Stimulated activated CD4-positive, alpha-beta T cell treated with anti-CD3 and anti-CD28 coated beads, Interleukin-2, amount 100 ng/mL, for 48 hours (primary cell): ENCODE data around the gene BMX.

Experiments used
- DNase-seq, 2 donors: peaks; one replicate each; pipeline ENCODE4 v3.0.0-alpha.2; 2020

BMX gene

DNA sequence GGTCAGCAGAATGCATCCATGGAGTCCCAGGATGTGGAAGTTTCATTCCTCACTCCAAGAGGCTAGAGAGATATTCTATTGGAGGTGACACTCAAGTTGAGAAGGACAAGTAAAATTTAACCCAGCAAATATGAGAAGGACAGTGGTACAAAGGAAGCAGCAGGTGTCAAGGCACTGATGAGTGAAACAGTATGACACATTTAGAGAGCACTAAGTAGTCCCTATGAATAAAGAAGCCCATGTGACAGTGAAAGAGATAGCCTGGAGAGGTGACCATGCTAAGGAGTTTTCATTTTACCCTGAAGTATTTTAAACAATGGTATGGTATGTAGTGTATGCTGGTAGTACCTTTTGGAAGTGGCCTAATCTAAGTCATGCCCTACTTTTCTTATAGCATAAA, 9.2 kb downstream of the BMX start:
- DNase-seq = no peak

DNA sequence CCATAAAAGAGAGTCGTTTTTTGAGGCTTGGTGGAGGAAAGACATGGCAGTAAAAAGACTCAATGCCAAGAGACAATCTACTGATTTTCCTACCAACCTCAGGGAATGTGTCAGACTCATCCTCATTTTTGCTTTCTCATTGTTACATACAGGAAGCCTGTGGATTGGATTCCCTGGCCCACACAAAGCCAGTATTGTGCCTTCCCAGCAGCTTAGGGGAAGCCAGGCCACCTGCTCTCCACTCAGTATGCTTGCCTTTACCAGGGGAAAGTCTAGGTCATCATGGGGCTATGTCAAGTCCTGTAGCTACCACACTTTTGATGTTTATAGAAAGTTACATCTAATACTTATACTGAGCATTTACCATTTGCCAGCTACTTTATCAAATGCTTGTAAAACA, 11.0 kb downstream of the BMX start:
- DNase-seq = no peak

DNA sequence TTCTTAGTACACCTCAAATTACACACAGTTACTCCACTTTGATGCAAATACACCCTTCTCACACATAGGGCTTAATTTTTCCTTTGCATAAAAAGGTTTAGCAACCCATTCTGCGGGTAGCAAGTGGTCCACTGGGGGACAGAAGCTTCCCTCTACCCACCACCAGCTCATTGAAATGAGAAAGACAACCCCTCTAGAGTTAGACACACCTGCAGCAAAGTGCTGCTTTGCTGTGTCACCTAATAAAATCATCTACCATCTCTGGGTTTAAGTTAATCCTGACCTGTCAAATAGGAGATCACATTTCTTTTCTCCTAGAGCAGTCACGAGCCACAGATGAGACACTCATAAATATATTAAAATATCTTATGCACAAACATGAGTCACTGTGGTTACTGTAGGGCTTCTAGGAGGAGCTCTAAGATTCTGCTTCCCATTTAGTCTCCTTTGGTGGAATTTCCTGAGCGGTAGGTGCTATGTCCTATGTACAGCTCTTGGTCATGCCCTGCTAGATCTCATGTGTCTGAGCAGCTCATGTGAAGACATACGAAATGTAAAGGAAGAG, 11.9 kb downstream of the BMX start:
- DNase-seq = no peak

DNA sequence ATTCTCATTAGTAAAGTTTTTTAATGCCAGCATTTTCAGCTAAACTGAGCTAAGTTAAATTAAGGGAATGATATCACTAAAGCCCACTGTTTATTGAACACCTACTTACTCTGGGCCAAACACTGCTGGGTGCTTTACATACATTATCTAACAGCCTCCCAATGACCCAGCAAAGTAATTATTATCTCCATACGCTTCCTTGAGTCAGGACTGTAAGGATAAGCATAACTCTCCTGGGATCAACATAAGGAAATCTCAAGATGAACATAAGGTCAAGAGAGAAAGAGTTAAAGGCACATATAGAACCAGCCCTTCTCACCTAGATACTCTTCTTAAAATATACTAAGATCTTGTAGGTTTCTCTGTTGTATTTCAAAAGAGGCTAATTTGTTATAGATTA, 13.7 kb downstream of the BMX start:
- no peak for DNase-seq

DNA sequence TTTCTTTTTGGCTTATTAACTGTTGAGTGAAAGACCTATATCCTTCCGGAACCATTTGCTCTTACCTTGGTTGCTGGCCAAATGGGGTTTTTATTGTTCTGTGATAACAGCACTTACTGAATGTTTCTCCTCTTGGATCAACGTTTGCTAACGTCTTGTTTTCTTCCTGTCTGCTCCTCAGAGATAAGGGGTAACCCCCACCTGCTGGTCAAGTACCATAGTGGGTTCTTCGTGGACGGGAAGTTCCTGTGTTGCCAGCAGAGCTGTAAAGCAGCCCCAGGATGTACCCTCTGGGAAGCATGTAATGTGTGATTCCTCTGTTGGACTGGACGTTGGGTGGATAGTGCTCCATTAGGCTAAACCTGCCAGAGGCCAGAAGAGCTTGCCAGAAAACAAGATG, 15.3 kb downstream of the BMX start:
- no peak for DNase-seq

DNA sequence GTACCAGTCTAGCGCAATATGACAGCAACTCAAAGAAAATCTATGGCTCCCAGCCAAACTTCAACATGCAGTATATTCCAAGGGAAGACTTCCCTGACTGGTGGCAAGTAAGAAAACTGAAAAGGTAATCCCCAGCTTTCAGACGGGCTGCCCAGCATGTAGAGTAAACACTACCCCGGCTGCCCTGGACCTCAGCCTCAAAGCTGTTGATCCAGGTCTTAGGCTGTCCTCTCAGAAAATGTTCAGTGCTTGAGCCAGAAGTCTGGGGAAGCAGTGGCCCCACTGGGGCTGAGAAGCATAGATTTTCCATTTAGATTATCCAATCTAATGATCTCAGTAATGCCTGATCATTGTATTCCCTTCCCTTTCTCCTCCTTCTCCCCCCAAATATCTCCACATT, 21.9 kb downstream of the BMX start:
- DNase-seq = no peak

DNA sequence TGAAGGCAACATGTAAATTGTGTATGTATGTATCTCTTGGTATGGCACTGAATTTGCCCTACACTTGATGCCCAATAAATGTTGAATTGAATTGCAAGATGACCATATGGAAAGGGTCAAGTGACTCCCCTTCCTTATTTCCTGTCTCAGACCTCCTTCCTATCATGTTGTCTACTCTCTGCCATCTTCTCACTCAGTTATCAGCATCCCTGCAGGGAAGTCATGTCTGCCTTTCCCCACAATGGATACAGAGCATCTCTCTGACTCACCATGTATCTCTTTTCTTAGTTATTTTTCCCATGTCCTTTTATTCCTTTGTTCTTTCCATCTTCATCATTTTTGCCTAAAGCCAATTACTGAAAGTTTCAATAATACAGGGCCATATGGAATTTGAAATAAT, 22.5 kb downstream of the BMX start:
- no peak for DNase-seq

DNA sequence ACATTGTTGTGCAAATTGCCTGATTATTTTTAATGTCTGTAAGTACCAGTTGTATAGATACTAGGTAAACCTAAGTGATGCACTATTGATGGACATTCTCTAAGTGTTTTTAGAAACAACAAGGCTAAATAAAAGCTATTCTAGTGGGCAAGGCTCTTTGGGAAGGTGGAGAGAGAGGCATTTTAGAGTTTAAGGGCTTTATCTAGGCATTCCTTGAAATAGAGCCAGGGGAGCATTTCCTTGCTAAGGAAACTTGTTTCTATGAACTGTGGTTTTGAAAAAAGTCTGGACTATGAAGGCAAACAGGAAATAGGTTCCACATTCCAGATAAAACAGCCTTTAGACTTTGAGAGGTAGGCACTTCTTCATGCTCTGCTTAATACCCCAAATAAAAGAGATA, 23.8 kb downstream of the BMX start:
- no peak for DNase-seq

DNA sequence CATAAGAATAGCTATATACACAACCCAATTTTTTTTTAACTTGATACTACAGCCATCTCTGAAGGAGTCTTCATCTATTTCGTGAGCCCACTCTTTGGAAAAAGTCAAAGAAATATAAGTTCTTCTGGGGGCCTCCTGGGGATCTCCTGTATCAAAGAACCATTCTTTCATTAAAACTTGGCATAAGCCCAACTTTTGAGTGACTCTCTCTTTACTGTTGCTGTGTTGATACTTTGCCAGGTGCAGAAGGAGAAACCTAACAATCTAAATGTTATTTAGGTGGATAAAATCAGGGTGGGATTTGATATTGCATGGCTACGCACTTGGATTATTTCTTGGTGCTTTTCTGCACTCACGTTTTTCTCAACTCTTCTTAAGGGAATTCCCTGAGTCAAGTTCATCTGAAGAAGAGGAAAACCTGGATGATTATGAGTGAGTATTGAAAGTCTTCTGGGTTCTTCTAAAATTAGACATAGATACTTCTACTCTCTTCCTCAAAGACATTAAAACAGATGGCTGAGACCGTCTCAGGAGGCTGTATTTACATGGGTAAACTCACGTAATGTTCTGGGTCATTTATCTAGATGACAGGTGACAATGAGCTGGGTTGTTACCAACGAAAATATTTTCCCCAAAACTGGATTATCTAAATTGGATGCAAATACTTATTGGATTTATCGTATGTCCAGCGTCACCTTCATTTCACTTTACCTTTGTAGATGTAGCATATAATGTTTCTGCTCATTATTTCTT, 25.2 kb downstream of the BMX start:
- DNase-seq = no peak

DNA sequence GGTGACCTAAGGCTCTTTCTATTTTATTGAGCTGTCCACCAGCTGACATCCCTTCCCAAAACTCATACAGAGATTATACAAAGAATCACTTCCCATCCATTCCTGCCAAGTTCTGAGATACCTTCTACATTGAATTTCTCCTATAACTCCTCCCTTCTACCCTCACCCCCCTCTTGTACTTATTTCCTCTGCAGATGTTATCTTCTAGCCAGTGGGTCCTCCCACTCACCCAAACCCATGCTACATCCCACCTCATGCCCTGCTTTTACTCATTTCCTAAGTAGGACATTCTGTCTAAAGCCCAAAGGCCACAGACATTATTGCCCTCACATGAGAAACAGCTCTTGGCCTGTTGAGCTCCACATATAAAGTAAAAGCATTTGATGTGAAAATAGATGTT, 28.6 kb downstream of the BMX start:
- no peak for DNase-seq

DNA sequence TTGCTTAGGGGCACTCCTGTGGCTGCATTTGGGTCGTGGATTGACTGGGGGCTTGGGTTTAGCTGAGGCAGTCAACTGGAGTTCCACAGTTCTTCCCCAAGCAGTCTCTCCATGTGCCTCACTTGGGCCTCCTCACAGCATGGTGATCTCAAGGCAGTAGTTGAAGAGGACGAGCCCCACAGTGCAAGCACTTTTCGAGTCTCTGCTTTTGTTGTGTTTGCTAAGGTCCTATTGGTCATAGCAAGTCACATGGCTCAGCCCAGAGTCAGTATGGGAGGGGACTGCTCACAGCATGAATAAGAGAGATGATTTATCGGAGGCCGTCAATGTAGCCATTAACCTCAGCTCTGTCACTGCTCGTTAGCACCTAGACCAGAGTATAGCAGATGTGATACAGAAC, 29.7 kb downstream of the BMX start:
- no peak for DNase-seq

DNA sequence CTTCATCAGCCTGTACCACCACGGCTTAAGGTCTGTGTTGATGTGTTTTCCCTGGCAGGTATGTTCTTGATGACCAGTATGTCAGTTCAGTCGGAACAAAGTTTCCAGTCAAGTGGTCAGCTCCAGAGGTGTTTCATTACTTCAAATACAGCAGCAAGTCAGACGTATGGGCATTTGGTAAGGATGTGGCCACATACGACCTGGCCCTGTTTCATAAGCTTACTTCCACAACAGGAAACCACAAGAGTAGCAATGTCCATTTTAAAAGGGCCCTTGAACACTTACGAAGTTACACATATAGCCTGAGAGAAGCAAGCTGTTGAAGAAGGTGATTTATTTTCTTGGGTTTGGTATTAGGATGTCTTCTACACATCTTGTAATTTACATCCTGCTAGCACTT, 46.1 kb downstream of the BMX start:
- DNase-seq = no peak

DNA sequence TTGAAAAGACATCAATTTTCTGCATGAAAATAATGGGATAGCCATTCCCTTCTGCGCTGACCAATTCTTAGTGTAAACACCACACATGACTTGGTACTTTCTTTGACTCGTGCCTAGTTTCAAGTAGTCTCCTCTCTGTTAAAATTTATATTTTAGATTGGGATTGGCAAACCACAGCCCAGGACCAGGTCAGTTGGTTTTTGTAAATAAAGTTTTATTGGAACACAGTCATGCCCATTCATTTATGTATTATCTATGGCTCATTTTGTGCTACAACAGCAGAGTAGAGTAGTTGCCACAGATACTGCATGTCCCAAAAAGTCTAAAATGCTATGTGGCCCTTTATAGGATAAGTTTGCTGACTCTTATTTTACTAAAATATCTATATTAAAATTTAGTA, 46.7 kb downstream of the BMX start:
- no peak for DNase-seq

DNA sequence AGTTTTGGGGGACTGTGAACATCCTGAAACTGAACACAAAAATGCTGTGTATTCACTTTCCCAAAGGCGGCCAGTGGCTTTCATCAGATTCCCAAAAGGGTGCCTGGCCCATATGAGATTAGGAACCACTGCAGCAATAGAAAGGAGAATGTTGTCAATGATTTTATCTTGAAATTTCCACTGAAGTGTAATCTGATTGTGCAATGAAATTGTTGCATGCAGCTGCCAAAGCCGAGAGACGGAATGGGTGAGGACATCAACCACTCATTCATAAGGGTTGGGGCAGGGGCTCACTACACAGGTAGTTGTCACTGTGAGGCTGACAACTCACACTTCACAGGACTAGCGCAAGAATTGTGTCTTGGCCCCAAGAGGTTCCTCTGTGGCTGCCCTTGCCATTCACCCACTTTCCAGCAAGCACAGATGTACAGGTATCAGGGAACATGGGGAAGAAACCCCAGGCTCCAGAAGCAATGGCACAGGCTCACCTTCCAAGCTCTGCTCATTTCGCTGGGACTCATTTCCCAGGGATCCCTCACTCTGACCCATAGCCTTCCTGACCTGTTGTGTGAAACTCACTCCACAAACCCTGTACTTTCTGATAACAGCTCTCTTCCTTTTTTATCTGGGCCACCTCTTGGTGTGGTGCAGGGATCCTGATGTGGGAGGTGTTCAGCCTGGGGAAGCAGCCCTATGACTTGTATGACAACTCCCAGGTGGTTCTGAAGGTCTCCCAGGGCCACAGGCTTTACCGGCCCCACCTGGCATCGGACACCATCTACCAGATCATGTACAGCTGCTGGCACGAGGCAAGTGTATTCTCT, 48.8 kb downstream of the BMX start:
- DNase-seq = no peak

DNA sequence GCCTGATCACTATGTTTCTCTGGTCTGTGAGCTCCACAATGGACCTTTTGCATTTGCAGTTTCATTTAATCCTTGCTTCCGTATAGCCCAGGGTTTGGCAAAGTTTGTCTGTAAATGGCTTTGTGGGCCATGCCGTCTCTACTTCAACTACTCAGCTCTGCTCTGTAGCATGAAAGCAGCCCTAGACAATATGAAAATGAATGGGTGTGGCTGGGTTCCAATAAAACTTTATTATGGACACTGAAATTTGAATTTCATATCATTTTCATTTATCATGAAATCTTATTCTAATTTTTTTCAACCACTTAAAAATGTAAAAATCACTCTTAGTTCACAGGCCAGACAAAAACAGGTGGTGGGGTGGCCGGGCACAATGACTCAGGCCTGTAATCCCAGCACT, 58.6 kb downstream of the BMX start:
- no peak for DNase-seq

DNA sequence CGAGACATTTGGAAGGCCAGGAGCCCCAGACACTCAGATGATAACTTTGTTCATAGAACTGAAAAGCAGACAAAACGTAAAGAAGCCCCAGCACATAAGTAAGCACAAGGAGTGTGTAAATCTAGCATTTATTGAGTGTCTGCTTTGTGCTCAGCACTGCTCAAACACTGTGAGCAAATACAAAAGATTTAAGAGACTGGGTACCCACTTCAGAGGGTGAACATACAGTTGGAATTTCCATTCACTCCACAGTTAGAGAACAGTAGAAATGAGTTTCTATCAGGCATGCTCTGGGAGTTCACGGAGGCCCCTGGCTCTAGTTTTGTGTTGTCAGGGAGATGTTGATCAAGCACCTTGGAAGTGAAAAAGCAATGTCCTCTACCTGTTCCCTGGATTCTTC, 60.3 kb downstream of the BMX start:
- no peak for DNase-seq

DNA sequence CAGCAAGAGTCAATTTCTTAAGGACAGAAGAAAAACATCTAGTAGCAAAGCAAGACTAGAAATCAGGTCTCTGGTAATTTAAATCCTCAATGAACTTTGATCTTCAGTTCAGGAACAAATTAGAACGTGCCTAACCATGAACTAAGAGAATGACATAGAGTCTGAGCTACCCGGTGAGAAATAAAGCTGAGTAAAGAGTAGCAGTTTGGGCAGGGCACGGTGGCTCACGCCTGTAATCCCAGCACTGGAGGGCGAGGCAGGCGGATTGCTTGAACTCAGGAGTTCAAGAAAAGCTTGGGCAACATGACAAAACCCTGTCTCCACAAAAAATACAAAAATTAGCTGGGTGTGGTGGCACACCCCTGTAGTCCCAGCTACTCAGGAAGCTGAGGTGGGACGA, 62.4 kb downstream of the BMX start:
- no peak for DNase-seq

DNA sequence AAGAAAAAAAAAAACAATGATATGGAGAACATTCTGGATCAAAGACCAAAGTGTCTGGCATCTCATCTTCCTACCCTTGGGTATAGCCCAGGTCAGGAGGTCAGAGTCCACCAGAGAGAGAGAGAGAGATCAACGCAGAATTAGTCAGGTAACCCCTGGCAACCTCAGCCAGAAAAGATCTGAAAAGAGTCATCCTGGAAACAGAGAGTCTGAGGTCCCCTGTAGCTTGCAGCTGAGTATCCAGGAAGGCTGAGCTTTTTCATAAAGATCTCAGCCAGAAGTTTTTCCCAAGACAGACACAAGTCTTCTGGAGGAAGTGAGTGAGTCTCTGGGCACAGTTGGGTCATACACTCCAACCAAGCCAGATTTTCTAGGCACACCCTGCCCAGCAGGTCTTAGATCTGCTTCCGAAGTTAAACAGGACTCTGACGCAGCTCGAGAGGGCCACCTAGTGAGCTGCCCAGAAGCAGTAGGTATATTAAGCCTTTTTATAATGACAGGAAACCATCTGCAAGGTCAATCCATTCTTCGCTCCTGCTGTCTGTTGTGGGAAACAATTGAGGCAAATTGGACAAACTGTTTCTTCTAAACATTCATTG, 64.5 kb downstream of the BMX start:
- peak; percentile 7 to 11 for DNase-seq

DNA sequence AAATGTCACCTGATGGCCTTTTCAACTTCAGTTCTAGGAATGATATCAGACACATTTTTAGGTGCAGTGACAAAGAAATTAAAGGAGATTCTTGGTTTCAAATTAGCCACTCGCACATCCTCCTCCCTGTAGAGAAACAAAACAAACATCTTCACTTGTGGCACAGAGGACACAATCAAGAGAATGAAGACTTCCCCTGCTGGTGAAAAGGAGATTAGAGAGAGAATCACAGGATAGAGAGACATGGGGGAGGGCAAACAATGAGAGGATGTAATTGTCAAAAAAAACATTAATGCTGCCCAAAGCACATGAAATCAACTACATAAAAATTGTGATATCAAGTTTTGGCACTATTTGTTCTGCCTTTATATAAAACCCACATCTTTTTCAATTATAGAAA, 65.6 kb downstream of the BMX start:
- DNase-seq = no peak

DNA sequence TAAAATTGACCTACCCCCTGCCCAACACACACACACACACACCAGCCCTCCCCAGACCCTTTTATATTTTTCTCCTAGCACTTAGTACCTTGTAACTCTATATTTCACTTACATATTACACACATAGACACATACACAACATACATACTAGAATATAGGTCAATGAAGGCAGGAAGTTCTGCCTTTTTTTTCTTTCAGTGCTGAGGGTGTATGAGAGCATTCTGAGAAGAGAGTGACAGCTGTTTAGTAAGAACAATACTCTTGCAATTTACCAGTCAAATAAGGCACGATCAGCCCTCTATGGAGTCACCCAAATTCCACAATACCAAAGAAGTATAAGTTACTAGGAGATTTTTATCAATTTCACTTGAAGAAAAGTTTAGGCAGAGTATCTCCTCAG, 66.7 kb downstream of the BMX start:
- no peak for DNase-seq

DNA sequence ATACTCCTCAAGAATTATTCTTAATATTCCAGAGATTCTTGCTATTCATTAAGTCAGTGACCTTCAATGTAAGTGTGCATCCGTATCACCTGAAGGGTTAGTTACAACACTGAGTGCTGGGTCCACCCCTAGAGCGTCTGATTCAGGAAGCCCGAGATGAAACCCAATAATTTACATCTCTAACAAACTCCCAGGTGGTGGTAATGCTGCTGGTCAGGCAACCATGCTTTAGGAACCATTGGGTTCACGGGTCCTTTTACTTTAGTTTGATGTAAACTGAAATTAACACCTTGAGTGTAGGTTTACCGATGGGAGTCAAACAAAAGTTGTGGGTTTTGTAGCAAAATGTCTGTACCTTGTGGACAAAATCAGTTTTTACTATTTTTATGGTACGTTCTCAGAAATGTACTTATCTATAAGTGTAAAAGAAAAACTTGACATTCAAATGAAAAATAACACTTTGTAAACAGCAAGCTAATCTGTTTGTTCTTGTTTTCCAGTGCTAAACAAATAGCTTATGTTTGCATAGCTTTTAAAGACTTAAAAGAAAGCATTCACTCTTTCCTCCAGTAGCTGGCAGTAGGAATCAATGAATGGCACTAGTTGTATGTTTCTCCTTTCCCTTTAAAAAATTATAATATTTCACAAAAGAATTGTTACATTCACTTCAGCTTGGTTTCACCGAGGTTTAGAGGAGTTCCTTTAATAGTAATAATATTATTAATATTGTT, 67.4 kb downstream of the BMX start:
- no peak for DNase-seq

DNA sequence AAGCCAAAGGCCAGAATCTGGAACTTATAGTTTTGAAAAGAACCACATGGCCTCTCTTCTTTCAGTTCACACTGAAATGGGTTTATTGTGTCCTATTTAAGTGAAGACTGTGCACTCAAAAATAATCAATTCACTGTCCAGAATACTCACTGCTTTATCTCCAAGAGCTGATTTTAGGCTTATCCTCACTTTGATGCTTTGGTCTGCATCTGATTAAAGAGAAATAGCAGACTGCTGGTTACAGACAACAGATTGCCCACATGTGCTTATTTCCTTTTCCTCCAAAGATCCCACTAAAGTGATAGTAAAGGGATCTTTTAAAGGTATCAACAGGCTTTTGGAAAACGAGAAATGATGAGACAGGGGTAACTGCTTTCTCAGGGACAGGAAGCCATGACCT, 69.5 kb downstream of the BMX start:
- DNase-seq = no peak

DNA sequence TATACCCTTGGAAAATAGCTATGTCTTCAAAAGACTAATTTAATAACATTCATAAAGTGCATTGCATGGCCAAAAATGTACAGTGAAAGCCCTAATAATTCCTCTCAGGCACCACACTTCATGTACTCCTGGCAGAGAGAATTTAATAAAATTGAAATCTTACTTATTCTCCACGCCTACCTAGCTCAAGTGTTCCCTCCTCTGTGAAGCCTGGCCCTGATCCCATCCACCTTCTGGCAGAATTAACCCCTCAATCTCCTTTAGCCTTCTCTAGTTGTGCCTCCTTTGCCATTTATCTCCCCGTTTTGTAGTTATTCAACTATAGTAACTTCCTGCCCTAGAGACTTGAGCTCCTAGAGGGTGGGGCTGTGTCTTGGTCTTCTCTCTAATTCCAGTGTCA, 73.4 kb downstream of the BMX start:
- no peak for DNase-seq
